Islet of Langerhans (tissue), 1 donor: ENCODE data around the gene KIFC1.

ENCODE experiments used
- FAIRE-seq: peaks from one replicate; lab custom pipeline; 2011; peaks lifted over from hg19 to GRCh38; lab: Jason Lieb, UNC

The KIFC1 gene

DNA sequence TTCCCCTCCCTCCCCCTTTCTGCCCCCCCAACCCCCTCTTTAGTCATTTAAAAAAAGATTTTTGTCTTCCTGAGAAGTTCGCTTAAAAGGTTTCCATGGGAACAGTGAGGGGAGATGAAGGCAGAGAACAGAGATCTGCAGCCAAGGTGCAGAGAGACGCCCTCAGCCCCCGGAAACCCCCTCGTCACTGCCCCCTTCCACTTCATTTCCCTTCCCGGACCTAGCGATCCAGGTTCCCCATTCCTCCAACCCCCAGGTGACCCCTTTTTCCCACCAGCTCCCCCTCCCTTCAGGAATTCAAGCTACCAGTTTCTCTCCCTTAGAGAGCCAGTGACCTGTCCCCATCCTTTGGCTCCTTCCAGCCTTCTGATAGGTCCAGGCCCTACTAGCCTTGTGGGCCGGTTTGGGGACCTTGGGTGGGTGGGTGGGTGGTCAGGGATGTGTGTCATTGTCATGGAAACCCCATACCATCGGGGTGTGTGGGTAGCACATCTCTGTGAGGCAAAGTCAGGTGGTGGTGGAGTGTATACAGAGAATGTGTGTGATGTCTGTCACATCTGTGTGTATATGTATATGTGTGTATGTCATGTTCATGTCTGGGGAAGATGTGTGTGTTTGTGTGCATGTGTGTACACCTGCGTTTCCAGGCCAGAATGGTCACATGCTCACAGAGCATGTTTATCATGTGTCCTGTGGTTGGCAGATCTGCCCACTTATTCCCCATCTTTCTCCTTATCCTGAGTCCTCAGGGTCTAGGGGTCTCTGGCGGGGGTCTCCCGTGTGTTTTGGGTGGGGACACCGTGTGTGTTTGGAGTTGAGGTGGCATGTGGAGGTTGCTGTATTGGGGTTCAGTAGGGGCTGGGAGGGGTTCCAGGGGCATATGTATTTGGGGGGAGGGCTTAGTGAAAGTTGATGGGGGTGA lies 35.2 kb downstream of the KIFC1 start:
- FAIRE-seq = no peak

DNA sequence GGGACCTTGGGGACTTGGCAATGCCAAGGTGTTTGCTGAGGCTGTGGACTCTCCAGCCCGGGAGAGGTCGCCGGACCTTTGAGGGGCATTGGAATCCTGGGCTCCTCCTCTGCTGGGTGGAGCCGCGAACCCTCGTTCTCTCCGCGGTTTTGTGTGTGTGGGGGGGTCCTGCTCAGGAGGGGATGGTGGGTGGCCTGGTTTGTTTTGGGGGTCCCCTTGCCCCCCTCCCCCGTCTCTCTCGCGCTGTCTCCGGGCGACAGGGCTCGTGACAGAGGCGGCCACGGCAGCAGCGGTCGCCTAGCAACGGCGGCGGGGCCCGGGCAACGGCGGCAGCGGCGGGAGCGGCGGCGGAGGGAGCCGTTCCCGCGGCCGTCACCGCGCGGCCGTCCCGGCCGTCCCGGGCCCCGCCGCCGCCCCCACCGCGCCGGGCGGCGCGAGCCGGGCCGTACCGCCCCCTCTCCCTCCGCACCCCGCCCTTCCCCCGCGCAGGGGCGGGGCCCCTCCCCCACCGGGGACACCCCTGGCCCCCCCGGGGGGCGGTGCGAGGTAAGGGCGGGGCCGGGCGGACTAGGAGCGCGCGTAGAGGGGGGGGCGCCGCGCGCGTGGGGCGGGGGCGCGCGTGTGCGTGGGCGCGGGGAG lies 36.1 kb downstream of the KIFC1 start:
- FAIRE-seq = no peak

DNA sequence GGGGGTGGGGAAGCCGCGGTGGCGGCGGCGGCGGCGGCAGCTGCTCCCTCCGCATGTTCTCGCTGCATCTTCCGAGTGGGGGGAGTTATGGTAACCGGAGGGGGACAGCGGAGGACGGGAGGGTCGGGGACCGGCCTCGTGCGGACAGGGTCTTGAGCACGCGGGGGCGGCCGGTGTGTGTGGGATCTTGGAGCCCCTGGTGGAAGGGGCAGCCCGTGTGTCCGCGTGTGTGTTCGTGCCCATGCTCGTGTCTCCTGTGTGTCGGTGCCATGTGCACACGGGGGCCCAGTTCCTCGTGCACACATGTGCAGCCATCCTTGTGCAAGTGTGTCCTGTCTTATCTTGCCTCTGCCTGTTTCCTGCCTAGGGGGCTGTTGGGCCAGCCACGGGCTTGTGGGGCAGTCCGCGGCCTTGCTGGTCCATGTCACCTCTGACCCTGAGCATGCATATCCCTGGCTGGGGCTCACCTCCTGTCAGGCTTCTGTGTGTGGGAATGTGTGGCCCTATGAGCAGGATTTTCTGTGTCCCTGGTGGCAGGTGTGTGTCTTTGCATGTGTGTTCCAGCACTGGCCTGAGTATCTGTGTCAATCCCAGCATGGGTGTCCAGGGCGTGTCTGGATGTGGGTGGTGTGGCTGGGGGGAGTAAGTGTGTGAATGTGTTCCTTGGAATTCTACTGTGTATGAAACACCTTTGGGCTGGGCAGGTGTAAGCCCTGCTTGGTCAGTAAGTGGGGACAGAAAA lies 36.8 kb downstream of the KIFC1 start:
- no peak for FAIRE-seq

DNA sequence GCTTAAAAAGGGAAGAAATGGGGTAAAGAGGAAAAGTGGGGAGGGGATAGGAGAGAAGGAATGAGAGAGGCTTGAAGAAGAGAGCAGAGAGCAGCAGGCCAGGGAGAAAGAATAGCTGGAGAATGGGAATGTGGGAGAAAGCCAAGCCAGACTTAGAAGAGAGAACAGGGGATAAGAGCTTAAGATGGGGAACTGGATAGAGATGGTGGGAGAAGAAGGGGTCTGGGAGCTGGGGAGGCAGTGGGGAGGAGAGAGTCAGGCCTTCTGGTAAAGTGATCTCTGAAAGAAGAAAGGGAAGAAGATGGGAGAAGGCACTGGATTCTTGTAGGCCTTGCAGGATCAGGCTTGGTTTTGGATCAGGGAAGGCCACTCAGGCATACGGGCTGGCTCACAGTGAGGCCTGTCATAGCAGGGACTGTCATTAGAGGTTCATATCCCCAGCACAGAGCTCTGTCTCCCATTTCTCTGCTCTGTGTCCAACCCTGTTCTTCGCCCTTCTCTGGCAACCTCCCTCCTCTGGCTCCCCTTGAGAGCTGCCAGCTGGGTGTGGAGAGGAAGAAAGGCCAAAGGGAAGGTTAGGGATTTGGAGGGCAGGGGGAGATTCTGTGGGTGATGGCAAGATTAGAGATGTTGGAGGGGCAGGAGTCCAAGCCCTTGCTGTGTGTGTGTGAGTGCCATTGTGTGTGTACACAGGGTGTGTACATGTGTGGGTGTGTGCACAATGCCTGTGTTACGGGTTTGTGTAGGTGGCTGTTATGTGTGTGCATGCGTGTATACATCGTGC lies 37.5 kb downstream of the KIFC1 start:
- FAIRE-seq = no peak

DNA sequence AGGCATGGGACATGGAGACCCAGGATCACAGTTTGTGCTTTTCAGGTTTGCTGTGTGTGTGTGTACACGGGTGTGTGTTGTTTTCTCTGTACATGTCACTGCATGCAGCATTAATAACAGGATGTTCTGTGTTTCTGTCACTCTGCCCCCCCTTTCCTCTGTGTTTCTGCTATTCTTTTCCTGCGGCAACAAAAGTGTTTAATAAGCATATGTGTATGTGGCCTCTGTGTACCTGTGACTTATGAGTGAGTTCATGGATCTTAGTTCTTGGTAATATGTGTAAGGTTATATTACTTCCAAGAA lies 38.1 kb downstream of the KIFC1 start:
- no peak for FAIRE-seq

DNA sequence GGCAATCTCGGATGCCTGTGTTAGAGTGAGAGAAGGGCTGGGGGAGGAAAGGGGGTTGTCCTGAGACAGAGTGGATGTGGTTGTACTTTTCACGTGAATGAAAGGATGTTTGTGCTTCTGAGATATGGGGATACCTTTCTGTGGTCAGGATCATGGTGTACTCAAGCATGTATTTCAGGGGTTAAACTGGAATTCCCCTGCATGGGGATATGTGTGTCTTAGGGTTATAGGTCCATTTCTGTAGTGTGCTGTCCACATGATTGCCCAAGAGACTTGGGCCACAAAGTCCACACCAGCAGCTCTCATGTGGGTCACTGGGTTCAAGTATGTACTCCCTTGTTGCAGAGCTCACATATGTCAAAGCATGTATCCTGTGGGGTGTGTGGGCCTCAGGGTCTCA lies 38.7 kb downstream of the KIFC1 start:
- no peak for FAIRE-seq

DNA sequence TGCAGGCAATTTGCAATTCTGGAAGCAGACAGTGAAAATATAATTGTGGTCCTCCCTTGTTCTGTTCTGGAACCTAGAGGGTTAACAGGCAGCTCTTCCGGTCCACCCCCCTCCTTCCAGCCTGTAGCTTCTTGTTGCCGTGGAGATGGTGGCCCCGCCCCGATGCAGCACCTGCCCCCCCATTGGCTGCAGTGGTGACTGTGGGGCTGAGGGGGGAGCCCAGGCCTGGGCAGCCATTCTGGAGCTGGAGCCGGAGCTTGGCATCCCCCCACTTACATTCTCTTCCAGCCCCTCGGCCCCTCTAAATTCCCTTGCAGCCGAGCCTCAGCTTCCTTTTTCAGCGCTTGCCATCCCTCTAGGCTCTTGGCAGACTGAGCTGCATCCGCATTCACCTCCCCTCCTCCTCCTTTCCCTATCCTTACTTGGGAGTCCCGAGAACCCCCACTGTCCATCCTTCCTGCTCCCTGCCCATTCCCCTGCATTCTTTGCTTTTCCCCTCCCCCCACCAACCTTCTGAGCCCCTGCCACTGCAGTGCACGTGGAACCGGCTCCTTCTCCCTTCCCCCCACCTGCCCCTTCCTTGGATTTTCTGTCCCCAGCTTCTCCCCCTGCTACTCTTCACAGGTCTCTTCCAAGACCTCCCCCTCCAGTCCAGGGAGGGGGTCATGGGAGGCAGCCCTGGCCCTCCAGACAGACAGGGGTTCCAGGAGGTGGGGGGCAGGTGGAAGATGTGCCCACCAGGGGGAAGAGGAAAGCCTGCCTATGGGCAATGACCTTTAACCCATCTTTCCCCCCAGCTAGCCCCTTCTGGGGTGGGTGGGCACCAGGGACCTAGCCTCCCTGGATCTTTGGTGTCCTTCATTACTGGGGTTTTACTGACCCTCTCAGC lies 39.6 kb downstream of the KIFC1 start:
- no peak for FAIRE-seq

DNA sequence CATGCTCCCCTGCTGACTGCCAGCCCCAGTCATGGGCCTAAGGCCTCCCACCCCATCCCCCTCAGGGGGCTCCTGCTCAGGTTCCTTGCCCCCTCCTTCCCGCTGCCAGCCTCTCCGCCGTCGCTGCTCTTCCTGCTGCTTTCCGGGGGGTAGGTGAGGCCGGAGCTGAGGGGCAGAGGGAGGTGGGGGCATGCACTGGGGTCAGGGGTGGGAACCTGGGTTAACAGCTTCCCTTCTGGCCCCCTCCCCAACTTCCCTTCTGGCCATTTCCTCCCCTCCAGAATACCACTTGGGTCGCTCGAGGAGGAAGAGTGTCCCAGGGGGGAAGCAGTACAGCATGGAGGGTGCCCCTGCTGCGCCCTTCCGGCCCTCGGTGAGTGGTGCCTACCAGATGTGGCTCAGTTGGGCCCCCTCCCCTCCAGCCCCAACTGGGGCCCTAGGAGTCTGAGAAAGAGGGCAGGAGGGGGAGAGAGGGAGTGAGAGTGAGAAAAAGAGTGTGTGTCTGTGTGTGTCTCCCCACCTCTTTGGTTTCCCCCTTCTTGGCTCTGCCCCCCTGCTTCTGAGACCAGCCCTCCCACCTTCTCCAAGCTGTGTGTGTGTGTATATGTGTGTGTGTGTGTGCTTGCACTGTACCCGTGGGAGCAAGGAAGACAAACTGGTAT lies 40.4 kb downstream of the KIFC1 start:
- FAIRE-seq = no peak

DNA sequence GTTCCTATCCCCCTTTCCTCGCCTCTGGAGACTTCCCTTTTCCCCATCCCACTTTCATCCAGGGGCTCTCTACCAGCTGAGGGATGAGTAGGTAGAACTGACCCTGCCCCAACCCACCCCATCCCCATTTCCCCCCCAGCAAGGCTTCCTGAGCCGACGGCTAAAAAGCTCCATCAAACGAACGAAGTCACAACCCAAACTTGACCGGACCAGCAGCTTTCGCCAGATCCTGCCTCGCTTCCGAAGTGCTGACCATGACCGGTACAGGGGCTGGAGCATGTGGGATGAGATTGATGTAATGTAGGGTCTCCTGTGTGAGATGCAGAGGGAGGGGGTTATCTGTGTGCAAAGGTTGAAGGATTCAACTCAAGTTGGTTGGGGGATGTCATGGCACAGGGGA lies 40.9 kb downstream of the KIFC1 start:
- FAIRE-seq = no peak

DNA sequence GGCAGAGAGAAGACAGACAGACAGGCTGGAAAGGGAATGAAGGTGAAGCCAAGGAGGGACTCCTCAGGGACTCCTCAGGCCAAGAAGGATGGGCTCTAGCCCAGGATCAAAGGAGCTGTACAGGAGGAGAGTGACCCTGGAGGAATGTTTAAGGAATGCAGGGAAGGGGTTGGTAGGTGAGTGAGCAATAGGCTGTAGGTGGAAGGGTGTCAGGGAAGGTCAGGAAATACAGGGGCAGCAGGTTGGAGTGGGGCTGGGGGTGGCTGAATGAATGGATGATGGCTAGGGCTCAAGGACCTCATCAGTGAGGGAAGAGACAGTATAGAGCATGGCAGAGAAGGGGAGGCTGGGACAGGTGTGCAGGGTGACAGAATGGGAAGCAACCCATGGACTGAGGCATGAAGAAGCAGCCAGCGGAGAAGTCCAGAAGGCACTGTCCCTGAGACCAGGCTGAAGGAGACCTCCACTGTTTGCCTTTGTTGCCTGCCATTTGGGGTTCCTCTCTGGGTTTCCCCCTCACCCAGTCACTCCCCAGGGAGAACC lies 41.4 kb downstream of the KIFC1 start:
- no peak for FAIRE-seq

DNA sequence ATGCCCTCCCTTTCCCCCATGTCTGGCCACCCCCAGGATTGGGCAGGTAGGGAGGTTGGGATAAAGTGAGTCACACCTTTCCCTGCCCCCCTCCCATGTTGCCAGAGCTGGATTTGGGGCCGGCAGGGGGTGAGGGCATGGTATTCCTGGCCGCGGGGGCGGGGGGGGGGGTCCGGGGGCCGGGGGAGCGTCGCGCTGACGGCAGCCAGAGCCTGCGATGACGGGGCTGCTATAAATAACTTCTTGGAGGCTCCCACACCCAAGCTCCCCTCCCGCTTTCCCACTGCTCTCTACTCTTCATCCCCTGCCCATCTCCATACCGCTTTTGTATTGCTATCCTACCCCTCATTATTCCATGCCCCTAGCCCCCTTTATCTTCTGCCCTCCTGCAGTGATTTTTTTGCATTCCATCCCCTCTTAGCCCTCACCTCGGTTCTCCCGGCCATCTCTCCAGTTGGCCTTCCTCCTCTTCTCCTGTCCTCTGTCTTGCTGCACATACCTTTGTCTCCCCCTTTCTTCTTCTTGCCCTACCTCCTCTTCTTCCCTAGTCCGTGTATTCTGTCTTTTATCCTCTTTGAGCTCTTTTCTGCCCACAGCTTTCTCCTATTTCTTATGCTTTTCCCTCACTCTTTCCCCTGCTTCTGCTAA lies 42.0 kb downstream of the KIFC1 start:
- no peak for FAIRE-seq

DNA sequence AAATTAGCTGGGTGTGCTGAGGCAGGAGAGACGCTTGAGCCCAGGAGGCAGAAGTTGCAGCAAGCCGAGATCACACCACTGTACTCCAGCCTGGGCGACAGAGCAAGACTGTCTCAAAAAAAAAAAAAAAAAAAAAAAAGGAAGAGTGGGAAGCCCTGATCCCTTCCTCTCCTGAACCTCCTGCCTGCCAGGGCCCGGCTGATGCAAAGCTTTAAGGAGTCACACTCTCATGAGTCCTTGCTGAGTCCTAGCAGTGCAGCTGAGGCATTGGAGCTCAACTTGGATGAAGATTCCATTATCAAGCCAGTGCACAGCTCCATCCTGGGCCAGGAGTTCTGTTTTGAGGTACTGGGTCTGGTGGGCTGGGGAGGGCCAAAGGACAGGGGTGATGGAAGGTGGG lies 43.3 kb downstream of the KIFC1 start:
- no peak for FAIRE-seq

DNA sequence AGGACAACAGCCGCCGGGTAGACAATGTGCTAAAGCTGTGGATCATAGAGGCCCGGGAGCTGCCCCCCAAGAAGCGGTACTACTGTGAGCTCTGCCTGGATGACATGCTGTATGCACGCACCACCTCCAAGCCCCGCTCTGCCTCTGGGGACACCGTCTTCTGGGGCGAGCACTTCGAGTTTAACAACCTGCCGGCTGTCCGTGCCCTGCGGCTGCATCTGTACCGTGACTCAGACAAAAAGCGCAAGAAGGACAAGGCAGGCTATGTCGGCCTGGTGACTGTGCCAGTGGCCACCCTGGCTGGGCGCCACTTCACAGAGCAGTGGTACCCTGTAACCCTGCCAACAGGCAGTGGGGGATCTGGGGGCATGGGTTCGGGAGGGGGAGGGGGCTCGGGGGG lies 46.0 kb downstream of the KIFC1 start:
- FAIRE-seq = no peak

DNA sequence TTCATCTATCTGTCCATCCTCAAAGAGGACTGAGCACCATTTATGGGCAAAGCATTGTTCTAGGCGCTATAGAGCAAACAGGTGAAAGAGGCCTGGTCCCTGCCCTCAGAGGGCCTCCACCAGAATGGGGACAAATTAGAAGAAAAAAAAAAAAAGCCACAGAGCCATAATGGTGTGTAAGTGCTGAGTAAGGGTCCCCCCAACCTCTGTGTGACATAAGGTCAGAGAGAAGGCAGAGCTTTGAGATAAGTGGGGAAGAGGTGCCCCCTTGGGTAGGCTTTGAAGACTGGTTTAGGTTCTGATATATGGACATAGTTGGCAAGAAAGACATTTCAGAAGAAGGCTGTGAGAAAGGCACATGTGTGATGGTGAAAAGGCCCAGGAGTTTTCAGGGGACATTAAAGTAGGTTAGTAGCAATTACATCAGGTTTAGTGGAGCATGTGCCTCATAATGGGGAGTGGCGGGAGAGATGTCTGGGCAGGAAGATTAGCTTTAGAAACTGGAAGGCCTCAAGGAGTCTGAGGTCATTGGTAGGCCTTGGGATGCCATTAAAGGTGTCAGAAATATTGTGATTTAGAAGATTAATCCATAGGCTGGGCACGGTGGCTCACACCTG lies 47.5 kb downstream of the KIFC1 start:
- no peak for FAIRE-seq

DNA sequence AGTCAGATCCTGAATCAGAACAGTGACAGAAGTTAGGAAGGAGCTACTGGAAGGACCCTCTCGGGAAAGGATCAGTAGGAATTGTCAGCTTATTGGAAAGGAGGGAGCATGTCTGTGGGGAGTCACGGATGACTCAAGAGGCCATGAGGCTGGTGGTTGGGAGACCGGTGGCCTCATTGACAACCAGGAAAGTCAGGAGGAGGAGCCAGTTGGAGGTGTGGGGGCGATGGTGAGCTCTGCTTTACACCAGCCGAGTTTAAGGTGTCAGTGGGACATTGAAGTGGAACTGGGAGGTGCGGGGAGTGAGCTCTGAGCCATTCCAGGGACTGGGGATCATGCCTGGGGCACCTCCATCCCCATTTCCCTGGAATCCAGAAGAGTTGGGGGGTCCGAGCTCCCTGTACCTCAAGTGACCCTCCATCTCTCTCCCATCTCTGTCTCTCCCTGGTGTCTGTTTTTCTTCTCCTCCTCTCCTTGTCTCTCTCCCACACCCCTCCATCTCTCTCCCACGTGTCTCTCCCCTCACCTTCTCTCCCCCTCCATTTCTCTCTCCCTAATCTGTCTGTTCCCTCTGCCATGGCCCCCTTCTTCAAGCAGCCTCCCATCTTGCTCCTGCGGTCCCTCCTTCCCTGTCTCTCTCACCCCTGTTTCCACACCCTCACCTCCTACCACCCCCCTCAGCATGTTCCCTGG lies 48.5 kb downstream of the KIFC1 start:
- no peak for FAIRE-seq

DNA sequence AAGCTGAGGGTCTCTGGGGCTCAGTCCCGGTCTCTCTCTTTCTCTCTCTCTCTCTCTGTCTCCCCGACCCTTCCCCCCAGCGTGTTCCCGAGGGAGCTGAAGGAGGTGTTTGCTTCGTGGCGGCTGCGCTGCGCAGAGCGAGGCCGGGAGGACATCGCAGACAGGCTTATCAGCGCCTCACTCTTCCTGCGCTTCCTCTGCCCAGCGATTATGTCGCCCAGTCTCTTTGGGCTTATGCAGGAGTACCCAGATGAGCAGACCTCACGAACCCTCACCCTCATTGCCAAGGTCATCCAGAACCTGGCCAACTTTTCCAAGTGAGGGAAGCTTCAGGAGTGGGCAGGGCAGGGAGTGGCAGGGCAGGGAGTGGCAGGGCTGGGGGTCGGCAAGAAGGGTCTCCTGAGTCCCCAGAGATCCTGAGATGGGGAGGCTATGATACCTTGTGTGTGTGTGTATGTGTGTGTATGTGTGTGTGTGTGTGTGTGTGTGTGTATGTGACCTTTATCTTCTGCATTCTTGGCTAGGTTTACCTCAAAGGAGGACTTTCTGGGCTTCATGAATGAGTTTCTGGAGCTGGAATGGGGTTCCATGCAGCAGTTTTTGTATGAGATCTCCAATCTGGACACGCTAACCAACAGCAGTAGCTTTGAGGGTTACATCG lies 49.2 kb downstream of the KIFC1 start:
- FAIRE-seq = no peak

DNA sequence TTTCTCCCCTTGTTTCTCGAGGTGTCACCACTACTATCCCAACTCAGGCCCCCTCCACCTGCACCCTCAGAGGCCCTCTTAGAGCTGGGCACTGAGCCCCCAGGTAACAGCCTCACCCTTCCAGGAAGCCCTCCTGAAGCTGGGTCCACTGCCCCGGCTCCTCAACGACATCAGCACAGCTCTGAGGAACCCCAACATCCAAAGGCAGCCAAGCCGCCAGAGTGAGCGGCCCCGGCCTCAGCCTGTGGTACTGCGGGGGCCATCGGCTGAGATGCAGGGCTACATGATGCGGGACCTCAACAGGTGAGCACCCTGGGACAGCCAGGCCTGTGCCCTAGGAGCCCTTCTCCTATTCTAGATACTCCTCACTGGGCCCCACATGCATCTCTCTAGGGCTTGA lies 49.8 kb downstream of the KIFC1 start:
- no peak for FAIRE-seq

DNA sequence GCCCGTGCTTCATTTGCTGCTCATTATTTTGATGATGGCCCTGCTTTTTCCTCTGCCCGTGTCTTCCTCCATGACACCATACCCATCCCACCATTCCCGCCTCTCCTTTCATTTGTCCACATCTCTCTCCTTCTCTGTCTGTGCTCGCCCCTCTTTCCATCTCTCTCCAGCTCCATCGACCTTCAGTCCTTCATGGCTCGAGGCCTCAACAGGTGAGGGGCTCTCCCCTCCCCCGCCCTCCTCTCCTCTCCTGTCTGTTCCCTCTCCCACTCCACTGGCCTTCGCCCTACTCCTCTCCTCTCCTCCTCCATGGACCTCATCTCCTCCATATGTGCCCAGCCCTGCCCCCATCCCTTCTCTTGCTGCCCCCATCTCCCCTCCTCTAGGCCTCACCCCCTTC lies 50.7 kb downstream of the KIFC1 start:
- FAIRE-seq = no peak

DNA sequence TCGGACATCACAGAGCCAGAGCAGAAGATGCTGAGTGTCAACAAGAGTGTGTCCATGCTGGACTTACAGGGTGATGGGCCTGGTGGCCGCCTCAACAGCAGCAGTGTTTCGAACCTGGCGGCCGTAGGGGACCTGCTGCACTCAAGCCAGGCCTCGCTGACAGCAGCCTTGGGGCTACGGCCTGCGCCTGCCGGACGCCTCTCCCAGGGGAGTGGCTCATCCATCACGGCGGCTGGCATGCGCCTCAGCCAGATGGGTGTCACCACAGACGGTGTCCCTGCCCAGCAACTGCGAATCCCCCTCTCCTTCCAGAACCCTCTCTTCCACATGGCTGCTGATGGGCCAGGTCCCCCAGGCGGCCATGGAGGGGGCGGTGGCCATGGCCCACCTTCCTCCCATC lies 51.4 kb downstream of the KIFC1 start:
- no peak for FAIRE-seq
